SW 1271 (cell line): ENCODE data around the gene TAS2R46.
"Not testable (repeated sequence)": the region's sequence is repeated elsewhere in the genome, so short reads cannot be mapped to it uniquely, and the experiment has no call there.

Experiments used
- DNase-seq, 2 experiments: peaks; one replicate each; lab custom pipeline; 2025; lab: John Stamatoyannopoulos, UW

Gene TAS2R46

DNA sequence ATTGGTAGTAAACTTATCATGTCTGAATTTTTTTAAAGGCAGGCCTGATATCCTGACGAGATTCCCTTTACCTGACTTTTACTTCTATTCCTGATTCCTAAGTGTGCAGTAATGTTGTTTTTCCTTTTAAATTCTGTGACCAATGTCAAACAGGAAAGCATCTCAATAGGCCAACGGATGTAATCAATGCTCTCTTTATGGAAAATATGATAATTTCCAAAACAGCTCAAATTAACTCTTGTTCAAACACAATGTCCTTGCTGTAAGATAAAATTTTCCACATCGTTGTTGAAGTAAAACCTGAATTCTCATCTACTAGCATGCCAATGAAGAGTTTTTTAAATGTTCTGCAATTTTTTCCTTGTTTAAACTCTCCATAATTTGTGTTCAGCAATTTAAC lies 22.9 kb downstream of the TAS2R46 start:
- DNase-seq: no peak

DNA sequence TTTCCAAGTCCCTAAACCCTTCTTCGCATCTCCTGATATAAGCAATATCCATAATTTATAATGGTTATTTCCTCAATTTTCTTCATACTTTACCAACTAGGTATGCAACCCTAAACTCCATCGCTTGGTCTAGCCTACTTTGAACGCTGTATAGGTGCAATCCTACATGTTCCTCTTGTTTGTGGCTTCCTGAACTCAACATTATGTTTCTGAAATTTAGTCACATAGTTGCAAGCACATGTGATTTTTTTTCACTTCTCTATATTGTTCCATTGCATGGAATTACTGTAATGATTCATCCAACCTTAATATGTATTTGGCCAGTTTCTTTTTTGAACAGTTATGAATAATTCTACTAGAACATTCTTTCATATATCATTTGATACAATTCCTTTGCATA lies 28.1 kb downstream of the TAS2R46 start:
- not testable (repeated sequence) for DNase-seq

DNA sequence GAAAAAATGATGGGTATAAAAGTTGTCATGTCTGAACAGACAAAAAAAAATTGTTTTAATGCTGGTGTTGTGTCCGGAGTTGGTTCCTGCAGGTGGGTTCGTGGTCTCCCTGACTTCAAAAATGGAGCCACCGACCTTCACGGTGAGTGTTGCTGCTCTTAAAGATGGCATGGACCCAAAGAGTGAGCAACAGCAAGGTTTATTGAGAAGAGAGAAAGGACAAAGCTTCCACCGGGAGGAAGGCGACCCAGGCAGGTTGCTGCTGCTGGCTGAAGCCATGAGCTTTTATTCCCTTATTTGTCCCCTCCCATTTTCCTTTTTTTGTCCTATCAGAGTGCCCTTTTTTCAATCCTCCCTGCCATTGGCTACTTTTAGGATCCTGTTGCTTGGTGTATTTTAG lies 30.8 kb downstream of the TAS2R46 start, which contains the start of gene TAS2R31:
Gene TAS2R31, minus strand, starts transcription at position 101 of the 400 bp plus-strand sequence. Its CDS starts 72 bp downstream, at position 29.
- no peak for DNase-seq

DNA sequence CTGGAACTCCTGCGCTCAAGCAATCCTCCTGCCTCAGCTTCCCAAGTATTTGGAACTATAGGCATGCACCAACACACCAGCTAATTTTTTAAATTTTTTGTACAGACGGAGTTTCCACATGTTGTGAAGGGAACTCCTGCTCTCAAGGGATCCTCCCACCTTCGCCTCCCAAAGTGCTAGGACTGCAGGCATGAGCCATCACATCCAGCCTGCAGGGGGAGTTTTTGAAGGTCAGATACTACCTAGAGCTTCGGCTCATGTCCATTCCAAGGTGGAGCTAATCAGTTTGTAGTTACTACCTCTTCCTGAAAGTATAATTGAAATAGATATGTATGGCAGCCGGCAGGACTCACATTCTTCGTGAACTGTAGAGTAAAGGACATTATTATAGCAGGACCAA lies 36.0 kb downstream of the TAS2R46 start:
- DNase-seq: no peak

DNA sequence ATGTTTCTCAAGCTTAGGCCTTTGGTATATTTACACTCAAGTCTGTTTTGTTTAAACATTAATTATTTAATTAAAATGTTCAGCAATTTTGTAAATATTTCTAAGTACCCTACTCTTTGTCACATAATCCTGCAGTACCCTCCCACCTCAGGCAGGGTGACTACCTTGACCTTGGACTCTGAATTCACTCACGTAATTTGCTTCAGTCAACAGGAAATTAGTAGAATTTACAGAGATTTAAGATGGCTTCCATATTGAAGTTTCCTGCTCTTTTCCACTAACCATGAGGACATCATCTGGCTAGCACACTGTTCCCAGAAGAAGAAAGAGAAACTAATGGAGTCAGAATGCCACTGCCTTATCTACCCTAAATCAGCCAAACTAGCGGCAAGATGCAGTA lies 38.7 kb downstream of the TAS2R46 start:
- no peak for DNase-seq

DNA sequence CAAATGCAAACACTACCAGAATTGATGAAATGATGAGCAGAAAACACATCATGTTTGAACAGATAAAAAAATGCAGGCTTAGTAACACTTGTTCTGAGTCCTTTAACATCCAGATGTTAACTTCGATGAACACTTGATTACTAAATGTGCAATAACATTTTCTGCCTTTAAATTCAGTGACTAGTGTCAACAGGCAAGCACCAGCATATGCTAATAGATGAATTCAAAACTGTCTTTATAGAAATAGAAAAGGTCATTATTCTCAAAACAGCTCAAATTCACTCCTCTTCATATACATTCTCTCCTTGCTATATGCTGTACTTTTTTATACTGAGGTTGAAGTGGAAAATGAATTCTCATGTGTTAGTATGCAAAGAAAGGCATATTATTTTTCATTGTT lies 39.6 kb downstream of the TAS2R46 start, which contains the start of gene TAS2R19:
Gene TAS2R19, minus strand, starts transcription at position 101 of the 400 bp plus-strand sequence. Its CDS starts 49 bp downstream, at position 52.
- no peak for DNase-seq

DNA sequence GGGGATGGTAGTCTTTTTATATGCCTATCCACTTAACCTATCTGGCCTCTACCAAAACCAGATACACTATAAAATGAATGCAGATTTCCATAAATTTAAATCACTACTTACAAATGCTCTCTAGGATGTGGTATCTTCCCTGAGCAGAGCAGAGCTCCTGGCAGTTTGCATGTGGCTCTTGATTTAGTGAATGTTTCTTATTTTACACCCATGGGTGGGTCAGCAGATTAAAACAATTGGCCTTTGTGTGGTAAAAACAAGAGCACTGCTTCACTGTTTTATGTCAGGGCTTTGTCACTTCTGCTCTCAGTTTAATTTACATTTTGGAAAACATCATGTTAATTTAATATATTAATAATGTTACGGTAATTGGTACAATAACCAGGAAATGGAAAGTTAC lies 45.2 kb downstream of the TAS2R46 start:
- no peak for DNase-seq

DNA sequence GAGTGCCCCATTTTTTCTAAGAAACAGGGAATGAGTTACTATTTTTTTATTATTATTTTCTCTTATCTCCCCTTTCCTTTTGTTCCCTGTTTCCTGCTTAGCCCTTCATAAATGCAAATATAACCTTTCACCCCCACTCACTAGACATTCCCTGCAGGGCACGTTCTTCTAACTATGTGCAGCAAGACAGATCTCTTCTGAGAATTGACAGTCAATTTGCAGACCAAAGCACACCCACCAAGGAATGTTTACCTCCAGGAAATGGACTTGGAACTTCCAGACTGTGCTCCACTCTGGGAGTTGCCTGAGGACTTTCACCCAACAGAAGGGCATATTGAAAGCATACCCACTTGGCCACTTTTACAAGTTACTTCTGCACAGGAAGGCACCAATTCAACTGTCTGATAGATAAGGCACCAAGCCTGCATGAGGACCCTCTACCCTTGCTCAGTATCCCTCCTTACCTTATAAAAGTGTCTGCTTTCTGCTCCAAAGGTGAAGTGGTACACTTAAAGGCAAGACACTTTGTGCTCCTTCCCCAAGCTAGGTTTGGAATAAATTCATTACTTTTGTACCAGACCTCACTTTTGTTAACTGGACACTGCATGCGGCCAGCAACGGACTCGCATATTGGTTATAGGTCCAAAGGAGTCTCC lies 46.2 kb downstream of the TAS2R46 start:
- DNase-seq: no peak

DNA sequence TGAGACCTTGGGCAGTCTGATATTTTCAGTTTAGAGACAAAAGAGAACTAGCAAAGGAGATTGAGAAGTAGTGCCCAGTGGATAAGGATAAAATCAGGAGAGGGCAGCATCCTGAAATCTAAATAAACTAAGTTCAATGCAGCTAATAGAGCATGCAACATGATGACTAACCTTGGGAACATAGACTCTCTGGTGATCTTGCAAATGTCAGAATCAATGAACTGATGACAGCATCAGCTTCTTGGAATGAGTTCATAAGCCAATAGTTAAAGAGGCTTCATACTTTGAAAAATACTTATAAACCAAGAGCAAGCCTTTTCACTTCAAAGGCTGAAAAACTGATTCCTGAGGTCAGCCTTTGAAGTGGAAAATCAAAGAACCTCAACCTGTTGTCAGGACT lies 47.9 kb downstream of the TAS2R46 start:
- DNase-seq: no peak
